ENCODE results near the gene ARVCF.

The ARVCF gene

DNA sequence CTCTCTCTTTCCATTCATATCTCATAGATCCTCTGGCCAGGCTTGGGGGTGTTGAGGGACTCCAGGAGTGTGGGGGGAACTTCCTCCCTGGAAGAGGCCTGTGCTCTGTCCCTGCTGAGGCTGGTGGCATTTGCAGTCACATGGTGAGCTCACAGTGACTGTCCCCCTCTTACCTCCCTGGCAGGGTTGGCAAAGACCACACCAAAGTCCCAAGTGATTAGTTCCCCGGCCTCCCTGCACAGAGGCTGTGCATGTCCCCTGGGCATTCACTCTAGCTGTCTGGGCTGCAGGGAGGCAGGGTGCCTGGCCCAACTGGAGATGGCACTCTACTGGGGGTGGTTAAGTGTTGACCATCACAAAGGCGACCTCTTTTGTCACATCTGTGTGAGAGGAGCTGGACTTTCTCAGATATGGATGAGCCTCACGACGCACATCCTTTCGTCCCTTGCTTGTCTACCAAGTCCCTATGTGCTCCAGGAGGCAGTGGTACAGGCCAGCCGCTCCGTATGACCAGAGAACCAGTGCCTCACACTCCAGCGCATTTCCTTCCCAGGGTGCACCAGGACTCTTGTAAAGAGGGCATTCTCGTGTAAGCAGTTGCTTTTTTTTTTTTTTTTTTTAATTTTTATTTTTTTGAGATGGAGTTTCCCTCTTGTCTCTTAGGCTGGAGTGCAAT, 13.1 kb upstream of the ARVCF start:
- DNase-seq: no peak

DNA sequence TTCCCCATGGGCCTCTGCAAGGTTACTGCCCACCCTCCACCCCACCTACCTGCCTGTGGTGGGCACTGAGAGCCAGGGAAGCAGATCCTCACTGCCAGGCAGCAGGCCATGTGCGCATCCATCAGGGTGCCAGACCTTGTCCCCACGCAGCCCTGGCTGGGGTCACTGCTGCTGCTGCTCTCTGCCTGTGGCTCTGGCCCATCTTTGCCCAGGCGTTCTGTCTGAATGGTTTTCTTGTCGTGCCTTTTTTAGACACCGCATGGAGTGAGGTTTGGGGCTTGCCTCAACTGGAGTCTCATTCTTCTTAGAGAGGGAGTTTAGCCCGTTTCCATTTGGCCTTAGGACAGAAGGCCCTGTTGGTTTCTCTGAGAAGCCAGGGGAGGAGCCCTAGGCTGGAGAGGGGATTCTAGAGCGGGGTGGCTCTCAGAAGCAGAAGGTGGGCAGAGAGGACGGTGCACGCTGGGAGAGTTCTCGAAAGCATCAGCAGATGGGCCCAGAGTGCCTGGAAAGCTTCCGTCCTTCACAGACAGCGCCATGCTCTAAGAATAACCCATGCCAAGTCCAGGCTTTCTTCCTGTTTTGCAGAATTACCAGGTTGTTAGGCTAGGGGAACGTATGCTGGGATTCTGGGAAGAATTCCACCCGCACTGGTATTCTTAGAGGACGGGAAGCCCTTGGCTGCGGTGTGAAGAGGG, 12.4 kb upstream of the ARVCF start:
- no peak for DNase-seq

DNA sequence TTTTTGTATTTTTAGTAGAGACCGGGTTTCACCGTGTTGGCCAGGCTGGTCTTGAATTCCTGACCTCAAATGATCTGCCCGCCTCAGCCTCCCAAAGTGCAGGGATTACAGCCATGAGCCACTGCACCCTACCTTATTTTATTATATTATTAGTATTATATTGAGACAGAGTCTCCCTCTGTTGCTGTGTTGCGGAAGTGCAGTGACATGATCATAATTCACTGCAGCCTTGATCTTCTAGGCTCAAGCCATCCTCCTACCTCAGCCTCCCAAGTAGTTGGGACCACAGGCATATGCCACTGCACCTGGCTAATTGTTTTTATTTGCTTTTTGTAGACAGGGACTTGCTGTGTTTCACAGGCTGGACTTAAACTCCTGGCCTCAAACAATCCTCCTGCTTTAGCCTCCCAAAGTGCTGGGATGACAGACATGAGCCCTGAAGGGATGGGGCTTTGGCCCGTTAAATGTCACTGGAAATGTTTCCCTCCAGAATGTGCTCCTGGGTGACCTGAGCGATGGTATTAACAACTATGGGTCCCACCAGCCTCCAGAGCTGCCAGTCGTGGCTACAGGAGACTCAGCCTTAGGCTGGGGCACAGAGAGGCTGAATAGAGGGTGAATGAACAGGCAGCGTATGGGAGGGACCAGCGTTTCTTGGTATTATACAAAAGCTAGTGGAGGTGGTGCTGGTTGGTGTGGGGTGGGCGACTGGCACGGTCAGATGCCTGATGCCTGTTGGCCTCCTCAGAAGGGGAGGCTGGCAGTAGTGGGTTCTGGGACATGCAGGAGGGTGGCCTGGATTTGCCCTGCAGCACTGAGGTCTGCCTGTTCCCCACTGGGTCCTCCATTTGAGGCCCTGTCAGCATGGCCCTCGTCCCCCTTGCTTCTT, 11.6 kb upstream of the ARVCF start:
- DNase-seq: peak; percentile 76

DNA sequence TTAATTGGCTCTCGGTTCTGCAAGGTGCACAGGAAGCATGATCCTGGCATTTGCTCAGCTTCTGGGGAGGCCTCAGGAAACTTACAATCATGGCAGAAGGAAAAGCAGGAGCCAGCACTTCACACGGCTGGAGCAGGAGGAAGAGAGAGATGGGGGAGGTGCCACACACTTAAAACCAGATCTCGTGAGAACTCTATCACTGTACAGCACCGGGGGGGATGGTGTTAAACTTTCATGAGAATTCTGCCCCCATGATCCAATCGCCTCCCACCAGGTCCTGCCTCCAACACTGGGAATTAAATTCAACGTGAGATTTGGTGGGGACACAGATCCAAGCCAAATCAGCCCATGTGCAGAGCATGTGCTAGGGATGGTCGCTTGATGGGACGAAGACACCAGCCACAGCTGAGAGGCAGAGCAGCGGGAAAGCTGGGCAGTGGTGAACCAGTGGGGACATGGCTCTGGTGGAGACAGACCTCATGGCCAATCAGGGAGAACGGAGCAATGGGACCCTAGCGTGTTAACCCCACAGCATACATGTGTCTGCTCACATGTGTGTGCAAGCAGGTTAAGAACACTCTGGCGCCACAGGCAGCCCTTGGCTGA, 10.5 kb upstream of the ARVCF start:
- DNase-seq: no peak

DNA sequence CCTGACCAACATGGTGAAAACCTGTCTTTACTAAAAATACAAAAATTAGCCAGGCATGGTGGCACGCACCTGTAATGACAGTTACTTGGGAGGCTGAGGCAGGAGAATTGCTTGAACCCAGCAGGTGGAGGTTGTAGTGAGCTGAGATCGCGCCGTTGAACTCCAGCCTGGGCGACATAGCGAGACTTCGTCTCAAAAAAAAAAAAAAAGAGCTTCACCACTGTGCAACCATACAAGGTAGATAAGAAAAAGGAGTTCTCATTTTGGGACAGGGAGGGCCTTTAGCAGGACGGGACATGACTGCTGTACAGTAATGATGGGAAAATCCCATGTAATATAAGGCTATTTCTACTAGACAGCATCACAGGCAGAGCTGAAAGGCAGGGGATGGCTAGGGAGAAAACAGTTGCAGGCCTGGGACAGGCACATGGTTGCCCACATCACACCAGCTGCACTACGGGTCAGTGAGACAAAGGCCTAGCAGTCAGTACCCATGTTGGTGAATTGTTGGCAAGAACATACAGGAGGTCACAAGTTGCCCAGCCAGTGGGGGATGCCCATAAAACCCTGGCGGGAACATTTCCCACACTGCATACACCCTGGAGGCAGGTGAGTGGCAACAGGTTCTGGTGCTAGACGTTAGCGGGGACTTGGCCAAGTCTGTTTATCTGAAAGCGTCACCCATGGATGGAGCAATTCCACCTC, 9.7 kb upstream of the ARVCF start:
- no peak for DNase-seq

DNA sequence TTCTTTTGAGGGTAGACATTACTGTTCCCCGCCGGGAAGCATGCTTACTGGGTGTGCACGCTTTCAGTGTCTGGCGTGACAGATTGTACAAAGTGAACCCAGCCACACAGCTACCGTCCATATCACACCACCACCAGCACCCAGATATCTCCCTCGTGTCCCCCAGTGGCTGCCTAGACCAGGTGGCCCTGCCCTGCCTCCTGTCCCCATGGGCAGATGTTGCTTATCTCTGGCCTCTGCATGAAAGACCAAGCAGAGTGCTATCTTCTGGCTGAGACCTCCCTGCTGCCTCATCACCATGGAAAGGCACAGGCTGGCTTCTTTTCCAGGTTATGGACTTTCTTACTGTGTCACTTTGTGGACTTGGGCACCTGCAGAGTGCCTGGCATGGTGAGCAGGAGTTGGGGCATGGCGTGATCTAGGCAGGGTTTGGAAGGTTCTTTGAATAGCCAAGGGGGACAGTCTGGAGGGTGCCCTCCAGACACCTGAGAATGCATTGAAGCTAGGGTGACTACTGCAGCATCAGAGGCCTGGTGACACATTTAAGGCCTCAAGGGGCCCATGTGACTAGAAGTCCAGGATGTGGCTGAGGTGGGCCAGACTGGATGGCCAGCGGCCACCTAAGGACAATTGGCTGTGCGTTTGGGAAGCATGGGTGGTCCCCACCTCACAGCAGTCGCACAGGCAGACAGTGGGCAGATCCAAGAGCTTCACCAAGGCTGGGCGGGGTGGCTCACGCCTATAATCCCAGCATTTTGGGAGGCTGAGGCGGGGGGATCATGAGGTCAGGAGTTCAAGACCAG, 9.0 kb upstream of the ARVCF start:
- DNase-seq: peak; percentile 98

DNA sequence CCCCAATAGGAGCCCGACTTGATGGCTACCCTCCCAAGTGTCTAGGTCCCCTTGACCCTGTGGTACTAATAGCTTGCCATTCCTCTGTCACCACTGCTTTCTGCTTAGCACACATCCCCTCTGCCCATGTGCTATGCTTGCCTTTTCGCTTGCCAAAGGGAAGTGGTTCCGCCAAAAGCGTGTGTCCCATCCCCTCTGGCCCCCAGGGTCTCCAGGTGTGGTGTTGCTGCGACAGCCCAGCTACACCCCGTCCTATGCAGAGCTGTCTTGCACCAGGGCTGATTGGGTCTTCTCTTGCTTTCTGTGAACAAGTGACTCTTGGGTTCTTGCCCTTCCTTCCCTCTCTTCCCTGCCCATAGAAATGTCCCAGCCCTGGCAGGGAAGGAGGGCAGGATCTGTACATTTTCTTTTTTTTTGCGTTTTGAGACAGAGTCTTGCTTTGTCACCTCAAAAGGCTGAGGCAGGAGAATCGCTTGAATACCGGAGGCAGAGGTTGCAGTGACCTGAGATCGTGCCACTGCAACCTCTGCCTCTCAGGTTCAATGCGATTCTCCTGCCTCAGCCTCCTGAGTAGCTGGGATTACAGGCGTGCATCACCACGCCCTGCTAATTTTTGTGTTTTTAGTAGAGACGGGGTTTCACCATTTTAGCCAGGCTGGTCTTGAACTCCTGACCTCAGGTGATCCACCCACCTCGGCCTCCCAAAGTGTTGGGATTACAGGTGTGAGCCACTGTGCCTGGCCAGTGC, 8.2 kb upstream of the ARVCF start:
- DNase-seq: peak; percentile 49

DNA sequence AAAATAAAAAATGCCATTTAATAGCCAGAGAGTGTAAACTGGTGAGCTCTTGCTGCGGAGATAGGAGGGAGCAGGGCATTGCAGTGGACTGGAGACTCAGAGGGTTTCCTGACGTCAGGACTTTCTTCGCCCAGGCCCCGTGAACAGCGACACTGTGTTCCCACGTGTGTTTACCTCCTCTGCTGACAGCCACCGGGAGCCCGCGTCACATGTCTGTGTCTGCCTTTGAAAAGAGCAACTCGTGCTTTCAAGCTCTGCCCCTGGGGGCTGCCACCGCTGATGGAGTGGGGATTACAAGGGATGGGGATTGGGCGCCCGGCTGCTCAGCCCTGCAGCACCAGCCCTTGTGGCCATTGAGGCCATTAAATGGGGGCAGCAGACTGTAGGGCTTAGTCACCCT, 7.6 kb upstream of the ARVCF start:
- DNase-seq: peak; percentile 34

DNA sequence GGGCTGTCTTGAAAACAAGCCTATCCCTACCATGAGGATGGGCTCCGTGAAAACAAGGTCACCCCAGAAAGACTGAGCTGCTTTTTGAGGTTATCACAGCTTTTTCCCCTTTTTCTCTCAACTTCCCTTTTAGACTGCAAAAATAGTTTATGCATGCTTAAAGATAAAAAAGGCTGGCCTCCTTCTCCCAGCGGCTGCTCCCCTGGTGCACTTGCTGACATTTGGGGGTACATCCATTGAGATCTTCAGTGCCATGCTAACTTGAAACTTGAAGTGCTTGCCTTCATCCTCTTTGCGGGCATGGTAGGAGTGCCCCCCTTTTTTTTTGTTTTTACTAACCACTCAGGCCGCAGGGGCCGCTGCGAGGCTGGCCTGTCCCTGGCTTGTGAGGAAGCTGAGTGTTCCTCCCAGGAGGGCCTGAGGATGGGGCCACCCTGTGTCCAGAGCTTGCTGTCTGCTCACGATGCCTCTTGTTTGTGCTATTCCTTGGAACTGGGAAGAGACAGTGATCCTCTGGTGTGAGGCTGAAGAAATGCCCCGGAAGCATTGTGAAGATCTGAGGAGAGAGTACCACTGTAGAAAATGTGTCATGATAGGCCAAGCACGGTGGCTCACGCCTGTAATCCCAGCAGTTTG, 6.5 kb upstream of the ARVCF start:
- DNase-seq: peak; percentile 49

DNA sequence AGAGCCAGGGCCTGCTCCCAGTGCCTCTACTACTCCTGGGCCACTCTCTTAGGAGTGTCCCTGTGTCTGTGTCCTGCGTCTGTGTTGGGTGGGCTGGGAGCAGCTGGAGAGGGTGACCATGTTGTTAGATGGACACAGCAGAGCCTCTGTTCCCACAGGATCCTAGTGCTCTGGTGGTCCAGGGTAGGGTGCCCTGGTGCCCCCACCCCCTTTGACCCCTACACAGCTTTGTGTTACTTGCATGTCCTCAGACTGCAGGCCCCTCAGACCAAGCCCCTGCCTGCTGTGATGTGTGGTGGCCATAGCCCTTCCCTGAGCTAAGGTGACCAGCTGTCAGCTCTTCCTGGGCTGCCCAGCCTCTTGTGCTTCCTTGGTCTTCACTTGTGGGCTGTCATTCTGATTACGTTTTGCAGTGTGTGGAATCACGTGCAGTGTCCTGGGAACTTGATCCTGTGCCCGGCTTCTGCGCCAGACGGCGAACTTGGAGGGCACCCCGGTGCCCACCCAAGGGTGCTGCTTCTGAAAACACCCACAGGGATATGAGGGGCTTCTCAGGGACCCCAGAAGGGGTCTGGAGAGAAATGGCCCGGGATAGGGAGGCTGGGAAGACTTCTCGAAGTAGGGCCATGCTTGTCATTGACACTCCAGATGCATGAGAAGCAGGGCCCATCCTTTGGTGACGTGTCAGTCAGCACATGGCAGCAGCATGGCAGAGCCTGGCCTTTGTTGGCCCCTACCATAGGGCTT, 5.8 kb upstream of the ARVCF start:
- peak; percentile 67 for DNase-seq

DNA sequence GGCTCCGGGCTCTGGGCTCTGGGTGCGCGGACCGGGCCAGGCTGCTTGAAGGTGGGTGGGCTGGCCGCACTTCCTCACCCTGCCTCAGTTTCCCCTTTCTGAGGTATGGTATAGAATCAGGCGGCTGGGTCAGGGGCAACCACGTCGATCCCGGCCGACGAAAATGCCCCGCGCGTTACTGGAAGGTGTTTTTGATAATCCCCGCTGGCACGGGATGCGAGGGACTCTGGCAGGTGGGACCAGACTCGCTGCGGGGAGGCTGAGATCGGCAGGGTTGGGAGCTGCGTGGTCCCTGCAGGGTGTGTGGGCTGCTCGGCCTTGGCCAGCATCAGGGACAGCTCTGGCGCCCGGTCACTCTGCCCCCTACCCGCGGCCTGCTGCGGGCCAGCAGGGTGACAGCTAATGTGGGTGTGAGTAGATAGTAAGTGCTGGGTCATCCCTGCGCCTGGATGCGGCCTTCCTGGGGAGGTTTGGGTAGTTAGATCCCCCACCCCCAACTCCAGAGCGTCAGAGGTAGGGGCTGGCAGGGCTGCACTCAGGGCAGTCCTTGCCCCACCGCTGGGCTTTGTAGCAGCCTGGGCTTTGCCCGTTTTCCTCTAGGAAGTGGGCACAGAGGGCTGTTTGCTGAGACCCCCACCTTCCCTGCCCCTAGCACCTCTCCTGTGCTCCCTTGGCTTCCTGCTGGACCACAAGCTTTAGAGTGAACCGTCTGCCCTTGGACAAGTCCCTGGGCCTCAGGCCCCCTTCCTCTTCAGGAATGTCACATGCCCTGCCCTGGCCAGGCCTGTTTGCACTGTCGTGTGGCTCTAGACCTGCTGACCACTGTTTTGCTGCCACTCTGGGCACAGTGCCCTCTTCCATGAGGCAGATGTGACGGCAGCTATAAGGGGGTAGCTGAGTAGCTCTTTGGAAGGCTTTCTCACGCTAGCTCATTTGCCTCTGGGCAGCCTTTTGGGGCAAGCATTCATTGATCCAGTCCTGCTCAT, 4.9 kb upstream of the ARVCF start:
- peak; percentile 69 for DNase-seq

DNA sequence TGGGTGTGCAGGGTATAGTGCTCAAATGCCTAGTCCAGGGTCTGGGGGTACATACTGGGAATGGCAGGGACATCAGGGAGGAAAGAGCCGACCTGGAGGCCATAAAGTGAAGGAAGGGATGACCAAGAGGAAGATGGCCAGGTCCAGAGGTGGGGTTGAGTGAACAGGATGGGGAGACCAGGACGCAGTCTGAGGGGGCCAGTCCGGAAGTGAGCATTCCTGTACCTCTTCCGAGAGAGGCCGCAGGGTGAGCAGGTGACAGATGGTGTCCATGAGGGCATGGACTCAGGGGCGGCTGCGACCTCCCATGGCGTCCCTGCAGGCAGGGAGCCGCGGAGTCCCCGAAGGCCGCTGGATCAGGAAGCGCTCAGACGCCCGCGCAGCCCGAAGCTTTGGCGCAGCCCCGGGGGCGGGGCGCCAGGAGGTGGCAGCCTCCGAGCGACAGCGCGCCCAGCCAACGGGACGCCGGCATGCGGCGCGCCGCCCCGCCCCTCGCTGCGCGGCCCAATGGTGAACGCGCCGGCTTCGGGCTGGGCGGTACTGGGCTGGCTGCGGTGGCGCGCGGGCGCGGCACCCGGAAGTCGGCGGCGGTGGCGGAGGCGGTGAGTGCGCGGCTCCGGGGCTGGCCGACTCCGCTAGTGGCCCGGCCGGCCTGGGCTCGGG, 4.0 kb upstream of the ARVCF start, which contains the start of gene TANGO2:
TANGO2 (plus strand) TSS at position 578 of the 663 bp plus-strand sequence. CDS start 15,689 bp downstream, outside the sequence.
- DNase-seq: peak; percentile 95

DNA sequence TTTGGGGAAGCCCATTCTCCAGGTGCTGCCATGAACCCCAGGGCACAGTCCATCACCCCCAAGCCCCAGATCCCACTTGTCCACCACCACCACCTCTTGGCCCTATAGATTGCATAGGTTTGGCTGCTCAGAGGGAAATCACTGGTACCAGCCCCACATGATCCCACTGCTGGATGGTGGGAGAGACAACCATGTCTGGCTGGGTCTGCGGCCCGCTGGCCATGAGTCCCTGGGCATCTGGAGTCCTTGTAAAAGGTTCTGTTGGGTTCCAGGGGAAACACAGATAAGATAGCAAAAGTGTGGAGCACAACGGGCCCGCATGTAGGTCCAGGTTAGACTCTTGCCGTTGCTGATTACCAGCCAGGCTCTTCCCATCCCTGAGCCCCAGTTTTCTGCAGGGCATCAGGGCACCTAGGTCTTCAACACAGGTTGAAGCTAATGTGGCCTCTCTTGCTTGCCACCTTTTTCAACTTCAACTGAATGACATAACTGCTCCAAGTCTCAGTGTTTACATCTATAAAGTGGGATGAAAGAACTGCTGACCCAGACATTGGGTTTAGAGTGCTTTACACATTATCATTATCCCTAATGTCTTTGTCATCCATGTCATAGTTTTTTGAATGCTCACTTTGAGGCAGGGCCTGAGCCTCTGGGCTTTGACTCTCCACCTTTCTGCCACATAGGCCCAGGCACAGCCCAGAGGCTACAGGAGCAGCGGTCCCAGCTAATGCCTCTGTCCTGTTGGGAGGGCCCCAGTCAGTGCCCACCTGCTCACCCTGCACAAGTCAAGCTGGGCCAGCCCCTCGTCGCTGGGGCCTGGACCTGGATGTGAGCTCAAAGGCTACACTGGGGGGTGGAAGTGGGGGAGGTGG, 3.3 kb upstream of the ARVCF start:
- no peak for DNase-seq

DNA sequence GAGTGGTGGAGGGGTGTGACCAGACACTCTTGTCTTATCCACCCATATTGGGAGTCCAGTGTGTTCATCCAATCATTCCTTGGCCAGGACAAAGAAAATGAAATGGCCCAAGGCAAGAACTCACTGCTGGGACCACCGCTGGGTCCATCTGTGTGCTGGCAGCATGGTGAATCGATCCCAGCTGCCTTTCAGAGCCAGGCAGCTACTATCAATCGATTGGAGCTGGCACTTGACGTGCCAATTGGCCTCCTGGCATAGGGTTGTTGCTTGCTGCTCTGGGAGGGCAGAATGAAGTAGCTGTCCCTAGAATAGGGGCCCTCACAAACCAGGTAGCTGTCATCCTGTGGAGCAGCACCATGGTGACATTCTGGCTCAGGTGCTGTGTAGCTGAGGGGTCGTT, 1.4 kb upstream of the ARVCF start:
- DNase-seq: no peak

DNA sequence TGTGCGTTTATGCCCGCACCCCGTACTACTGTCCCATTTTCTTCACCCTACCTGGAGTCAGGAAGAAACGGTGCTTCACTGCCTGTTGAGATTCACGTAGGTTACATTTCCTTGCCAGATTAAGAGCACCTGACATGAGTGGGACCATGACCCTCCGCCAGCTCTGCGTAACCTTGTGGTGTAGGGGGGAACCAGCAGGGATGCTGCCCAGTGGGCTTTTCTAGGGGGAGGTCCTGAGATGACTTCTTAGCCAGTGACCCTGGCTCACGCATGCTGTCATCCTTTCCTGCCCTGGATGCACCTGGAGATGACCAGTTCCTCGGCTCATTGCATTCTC, 967 bp upstream of the ARVCF start:
- no peak for DNase-seq

DNA sequence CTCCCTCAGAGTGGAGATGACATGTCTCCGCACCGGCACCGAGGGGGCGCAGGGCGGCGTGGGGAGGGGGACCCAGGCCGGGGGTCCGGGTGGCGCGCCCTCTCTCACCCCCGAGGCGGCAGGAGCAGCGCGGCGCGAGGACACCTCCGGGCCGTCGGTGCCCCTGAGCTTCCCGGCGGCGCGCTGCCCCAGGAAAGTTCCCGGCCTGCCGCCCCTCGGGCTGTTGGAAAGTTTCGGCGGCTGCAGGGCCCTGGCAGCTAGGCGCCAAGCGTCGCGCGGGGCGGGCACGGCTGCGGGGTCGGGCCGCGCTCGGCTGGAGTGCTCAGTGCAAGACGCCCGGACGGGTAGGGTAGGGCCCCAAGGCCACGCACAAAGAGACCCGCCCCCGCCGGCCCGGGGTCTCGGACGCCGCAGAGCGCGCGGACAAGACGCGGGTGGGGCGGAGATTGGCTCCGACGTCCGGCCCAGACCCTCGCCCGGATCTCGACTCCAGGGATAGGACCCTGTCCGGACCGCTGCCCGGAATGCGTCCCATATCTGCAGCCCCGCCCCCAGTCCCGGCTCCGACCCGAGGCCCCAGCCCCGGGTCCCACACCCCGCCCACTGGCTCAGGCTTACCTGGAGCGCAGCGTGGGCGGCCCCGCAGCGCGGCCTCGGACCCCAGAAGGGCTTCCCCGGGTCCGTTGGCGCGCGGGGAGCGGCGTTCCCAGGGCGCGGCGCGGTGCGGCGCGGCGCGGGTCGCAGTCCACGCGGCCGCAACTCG, 471 bp downstream of the ARVCF start:
- peak; percentile 66 for DNase-seq
